Osteoblast (primary cell): ENCODE data around the gene NFE2L2. TPM values are rescaled to one million over a fixed set of nuclear protein-coding genes. Genes with fewer than 3 reads are reported as not detected.

Experiments used
- DNase-seq: peaks from one replicate; pipeline ENCODE4 v3.0.0; 2011; ENCODE audit warnings: low spot score, mixed read lengths; ENCODE audit not compliant: insufficient read length; ENCODE audit errors: missing footprints
- H2AFZ ChIP-seq: 2 replicates; pipeline ENCODE4 v1.6.0; 2011; ENCODE audit warnings: mild to moderate bottlenecking, low read length
- H3K27ac ChIP-seq: 2 replicates; pipeline ENCODE4 v1.5.1; 2011; ENCODE audit warnings: mild to moderate bottlenecking, low read depth, low read length, moderate library complexity
- H3K27me3 ChIP-seq: 2 replicates; pipeline ENCODE4 v1.6.0; 2012; ENCODE audit warnings: mild to moderate bottlenecking, control low read depth, inconsistent platforms, low read length, moderate library complexity; ENCODE audit not compliant: insufficient read depth
- H3K36me3 ChIP-seq: 2 replicates; pipeline ENCODE4 v1.5.1; 2011; ENCODE audit warnings: mild to moderate bottlenecking, low read length, control low read depth, moderate library complexity; ENCODE audit not compliant: insufficient read depth
- H3K4me1 ChIP-seq: 2 replicates; pipeline ENCODE4 v1.5.1; 2011; ENCODE audit warnings: mild to moderate bottlenecking, low read length, control low read depth, moderate library complexity; ENCODE audit not compliant: insufficient read depth
- H3K4me2 ChIP-seq: 2 replicates; pipeline ENCODE4 v1.6.0; 2011; ENCODE audit warnings: mild to moderate bottlenecking, low read length; ENCODE audit not compliant: insufficient read depth
- H3K4me3 ChIP-seq: fragments of 200-600 bp; sonication (generic); 3 replicates; pipeline ENCODE4 v1.5.1; 2012; ENCODE audit warnings: mild to moderate bottlenecking, low read length, inconsistent platforms; ENCODE audit not compliant: insufficient read depth
- H3K79me2 ChIP-seq: 2 replicates; pipeline ENCODE4 v1.6.0; 2012; ENCODE audit warnings: mild to moderate bottlenecking, low read length, control low read depth, inconsistent platforms; ENCODE audit not compliant: insufficient read depth
- H3K9me3 ChIP-seq: 2 replicates; pipeline ENCODE4 v1.5.1; 2011; ENCODE audit warnings: low read depth, low read length, control low read depth
- H4K20me1 ChIP-seq: 2 replicates; pipeline ENCODE4 v1.6.0; 2012; ENCODE audit warnings: mild to moderate bottlenecking, low read length, control low read depth; ENCODE audit not compliant: insufficient read depth
- total RNA-seq: library from RNA; depleted of rRNA; stranded (reverse); fragments of >200 nt; gene quantifications from 2 replicates; pipeline ENCODE4 v1.2.3, GENCODE V29; 2012
- TF ChIP-seq, protein P1 (sequence below): IDR thresholded peaks from 2 replicates; pipeline ENCODE4 v1.5.1; 2011; ENCODE audit warnings: mild to moderate bottlenecking, low read depth, low read length, moderate library complexity; ENCODE audit errors: extremely low read depth

The NFE2L2 gene
- total RNA-seq, 1 donor = 91.9 TPM

DNA sequence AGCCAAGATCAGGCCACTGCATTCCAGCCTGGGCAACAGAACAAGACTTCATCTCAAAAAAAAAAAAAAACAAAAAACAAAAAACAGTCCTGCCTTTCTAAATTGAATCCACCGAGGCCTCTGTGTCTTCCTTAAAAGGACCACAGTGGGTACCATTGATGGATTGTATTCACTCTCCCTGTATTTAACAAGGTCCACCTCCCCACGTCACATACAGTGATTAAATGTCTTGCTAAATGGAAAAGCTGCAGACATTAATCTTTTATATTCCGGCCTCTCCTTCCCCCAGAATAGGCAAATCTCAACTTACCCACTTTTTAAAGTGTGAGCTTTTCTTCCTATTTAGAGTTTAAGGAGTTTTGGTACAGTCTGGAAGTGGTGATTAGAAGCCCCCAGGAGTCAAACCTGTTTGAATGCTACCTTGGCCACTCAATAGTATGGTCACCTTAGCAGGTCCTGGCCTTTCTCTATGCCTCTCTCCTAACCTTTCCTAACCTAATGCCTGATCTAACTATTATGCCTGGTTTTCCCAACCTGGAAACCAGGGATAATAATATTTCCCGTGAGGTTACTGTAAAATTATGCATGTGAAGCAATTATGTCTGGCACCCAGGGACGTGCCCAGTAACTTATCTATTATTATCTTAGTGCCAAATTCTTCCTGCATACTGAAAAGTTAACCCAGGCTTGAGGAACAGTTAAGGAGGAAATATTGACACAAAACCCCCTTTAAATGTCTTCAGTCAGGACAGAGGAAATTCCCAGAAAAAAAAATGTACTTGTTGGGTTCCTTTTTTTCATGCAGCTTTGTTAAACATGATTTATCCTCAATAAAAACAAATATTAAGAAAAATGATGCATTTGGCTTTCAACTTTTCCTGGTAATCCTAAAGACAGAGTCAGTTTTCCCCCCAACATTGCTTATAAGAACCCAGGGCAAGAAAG is 3.1 kb downstream of the NFE2L2 start:
- peaks cover 41% of the 10 kb centered on the region for H3K4me1 ChIP-seq
- no peaks in the 10 kb centered on the region for H3K9me3 ChIP-seq
- peak overlapping the region; percentile 88 for H3K4me3 ChIP-seq
- no peak for DNase-seq
- no peaks in the 10 kb centered on the region for H3K27me3 ChIP-seq
- TF ChIP-seq, protein P1, sequence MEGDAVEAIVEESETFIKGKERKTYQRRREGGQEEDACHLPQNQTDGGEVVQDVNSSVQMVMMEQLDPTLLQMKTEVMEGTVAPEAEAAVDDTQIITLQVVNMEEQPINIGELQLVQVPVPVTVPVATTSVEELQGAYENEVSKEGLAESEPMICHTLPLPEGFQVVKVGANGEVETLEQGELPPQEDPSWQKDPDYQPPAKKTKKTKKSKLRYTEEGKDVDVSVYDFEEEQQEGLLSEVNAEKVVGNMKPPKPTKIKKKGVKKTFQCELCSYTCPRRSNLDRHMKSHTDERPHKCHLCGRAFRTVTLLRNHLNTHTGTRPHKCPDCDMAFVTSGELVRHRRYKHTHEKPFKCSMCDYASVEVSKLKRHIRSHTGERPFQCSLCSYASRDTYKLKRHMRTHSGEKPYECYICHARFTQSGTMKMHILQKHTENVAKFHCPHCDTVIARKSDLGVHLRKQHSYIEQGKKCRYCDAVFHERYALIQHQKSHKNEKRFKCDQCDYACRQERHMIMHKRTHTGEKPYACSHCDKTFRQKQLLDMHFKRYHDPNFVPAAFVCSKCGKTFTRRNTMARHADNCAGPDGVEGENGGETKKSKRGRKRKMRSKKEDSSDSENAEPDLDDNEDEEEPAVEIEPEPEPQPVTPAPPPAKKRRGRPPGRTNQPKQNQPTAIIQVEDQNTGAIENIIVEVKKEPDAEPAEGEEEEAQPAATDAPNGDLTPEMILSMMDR = no peak
- H3K36me3 ChIP-seq = peaks cover 3% of the 10 kb centered on the region
- H3K79me2 ChIP-seq = peaks cover 74% of the 10 kb centered on the region
- H3K27ac ChIP-seq = peak overlapping the region; percentile 93
- H3K4me2 ChIP-seq = peak overlapping the region; percentile 68
- H4K20me1 ChIP-seq = peaks cover 54% of the 10 kb centered on the region
- no peak overlapping the region for H2AFZ ChIP-seq

DNA sequence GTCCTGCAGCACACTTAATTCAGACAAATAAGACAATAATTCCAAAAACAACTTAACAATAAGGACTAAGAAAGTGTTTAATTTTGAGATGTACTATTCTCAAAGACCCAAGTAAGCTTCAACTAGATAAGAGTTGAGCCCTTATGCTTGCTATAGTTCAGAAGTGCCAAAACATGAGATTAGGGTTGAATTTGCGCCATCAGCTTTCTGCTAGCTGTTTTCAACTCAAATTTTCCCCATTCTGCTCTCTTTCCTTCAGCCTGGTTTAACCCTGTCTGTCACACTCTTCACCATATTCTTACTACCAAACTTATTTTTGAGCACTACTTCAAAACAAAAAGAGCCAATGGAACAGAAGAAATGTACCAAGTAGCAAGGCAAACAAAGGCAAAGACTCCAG is 4.1 kb downstream of the NFE2L2 start:
- peaks cover 64% of the 10 kb centered on the region for H4K20me1 ChIP-seq
- no peak overlapping the region for H2AFZ ChIP-seq
- no peaks in the 10 kb centered on the region for H3K9me3 ChIP-seq
- H3K79me2 ChIP-seq = peaks cover 84% of the 10 kb centered on the region
- peaks cover 3% of the 10 kb centered on the region for H3K36me3 ChIP-seq
- H3K4me1 ChIP-seq = peaks cover 41% of the 10 kb centered on the region
- TF ChIP-seq, protein P1 = no peak
- peak overlapping the region; percentile 47 for H3K27ac ChIP-seq
- DNase-seq = no peak
- peak overlapping the region; percentile 1 for H3K4me3 ChIP-seq
- H3K27me3 ChIP-seq = no peaks in the 10 kb centered on the region
- peak overlapping the region; percentile 68 for H3K4me2 ChIP-seq

DNA sequence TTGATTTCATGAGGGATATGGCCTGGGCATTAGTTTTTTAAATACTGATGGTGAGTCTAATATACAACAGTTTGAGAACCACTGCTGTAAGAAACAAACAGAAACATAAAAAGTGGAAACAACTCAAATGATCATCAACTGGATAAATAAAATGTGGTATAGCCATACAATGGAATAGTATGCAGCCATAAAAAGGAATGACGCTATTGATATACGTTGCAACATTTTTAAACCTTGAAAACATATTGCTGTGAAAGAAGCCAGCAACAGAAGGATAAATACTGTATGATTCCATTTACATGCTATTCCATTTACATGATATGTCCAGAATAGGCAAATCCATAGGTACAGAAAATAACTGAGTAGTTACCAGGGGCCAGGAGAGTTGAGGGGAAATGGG is 6.5 kb downstream of the NFE2L2 start:
- no peak overlapping the region for H3K4me2 ChIP-seq
- no peak for DNase-seq
- no peaks in the 10 kb centered on the region for H3K27me3 ChIP-seq
- peaks cover 87% of the 10 kb centered on the region for H4K20me1 ChIP-seq
- no peak overlapping the region for H3K27ac ChIP-seq
- no peak overlapping the region for H2AFZ ChIP-seq
- H3K4me1 ChIP-seq = peaks cover 52% of the 10 kb centered on the region
- peaks cover 100% of the 10 kb centered on the region for H3K79me2 ChIP-seq
- TF ChIP-seq, protein P1 = no peak
- H3K9me3 ChIP-seq = no peaks in the 10 kb centered on the region
- no peak overlapping the region for H3K4me3 ChIP-seq
- peaks cover 20% of the 10 kb centered on the region for H3K36me3 ChIP-seq

DNA sequence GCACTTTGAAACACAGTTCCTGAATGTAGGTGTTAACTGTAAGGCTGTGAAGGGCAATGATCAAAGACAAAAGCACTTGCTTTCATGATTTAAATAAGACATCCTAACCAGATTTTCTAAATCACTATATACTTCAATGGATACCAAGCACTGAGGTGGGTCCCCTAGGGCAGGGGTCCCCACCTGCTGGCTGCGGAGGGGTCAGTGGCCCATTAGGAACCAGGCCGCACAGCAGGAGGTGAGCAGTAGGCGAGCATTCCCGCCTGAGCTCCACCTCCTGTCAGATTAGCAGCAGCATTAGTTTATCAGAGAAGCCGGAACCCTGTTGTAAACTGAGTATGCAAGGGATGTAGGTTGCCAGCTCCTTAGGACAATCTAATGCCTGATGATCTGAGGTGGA is 7.1 kb downstream of the NFE2L2 start:
- peaks cover 25% of the 10 kb centered on the region for H3K36me3 ChIP-seq

More for the DNA sequence above, 7.1 kb downstream of the NFE2L2 start:
- Histone ChIP-seq H3K4me2 (no peak overlapping the region), H3K79me2 (peaks cover 100% of the 10 kb centered on the region), H3K27me3 (no peaks in the 10 kb centered on the region), H4K20me1 (peaks cover 93% of the 10 kb centered on the region), H2AFZ (no peak overlapping the region), H3K4me1 (peaks cover 52% of the 10 kb centered on the region), H3K9me3 (no peaks in the 10 kb centered on the region), H3K4me3 (no peak overlapping the region), H3K27ac (peak overlapping the region; percentile 20)
- TF ChIP-seq, protein P1 = no peak
- DNase-seq = no peak
